Skin of body (tissue), 2 donors: ENCODE results near the gene DCX. TPM values are rescaled to one million over a fixed set of nuclear protein-coding genes. Genes with fewer than 3 reads are reported as not detected.
A peak's percentile ranks its signal among the peaks of the same experiment; 100 is the strongest.

Experiments used
- DNase-seq: peaks from one replicate; lab custom pipeline; 2025; lab: John Stamatoyannopoulos, UW
- total RNA-seq: library from RNA; depleted of rRNA; stranded (reverse); fragments of >200 nt; gene quantifications from one replicate; pipeline ENCODE4 v1.2.3, GENCODE V29; 2014

The DCX gene
- 2.4 TPM for total RNA-seq

DNA sequence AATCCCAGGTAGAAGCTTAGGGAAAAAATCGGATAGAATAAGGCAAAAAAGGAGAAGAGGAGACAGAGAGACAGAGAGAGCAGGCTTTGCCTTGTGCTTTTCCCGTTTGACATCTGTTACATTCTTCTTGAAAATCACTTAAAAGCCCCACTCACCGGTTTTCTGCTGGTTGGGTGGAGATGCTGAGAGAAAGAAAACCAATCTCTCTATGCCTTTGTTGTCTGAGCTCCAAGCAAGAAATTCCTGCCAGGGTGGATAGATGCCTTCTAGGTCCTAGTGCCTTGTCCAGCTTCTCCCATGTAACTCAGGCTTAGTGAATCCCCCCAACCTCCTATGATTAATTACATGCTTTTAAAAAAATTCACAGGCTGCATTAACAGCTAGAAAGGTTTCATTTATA lies at the start of gene DCX:
TSS of gene DCX (minus strand) at position 210 of the 400 bp plus-strand sequence. CDS start 1,794 bp downstream, outside the sequence.
- no peak for DNase-seq

DNA sequence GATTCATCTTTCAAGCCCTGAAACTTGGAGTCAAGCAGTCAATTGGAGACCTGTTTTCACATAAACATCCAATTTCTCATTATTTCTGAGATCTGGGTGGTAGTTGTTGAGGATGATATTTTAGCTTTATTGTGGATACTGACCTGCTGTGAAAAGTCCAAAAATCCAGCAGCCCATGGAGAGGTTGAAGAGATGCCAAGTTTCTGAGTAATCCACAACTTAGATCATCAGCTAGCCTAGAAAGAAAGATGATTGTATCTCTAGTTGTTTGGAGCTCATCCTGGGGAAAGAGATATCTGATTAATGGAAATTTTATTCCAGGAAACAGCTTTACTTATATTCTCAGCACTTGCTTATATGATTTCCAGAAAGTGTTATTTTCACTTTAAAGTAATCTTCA lies 48.6 kb upstream of the DCX start:
- no peak for DNase-seq

DNA sequence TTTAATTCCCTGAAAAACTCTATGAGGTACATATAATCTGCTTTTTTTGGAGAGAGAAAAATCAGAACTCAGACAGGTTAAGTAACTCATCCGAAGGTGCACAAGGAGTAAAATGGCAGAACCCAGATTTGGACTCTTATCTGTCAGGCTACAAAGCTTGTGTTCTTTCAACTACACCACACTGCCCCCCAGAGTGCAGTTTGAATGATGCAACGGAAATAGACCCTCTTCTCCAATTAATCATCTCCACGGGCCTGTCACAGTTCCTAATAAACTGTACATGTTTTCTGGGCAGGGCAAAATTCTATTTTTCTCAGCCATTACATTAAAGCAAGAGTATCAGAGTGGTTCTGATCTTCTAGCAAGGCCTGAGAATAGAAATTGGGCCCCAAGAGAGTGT lies 35.3 kb upstream of the DCX start:
- no peak for DNase-seq

DNA sequence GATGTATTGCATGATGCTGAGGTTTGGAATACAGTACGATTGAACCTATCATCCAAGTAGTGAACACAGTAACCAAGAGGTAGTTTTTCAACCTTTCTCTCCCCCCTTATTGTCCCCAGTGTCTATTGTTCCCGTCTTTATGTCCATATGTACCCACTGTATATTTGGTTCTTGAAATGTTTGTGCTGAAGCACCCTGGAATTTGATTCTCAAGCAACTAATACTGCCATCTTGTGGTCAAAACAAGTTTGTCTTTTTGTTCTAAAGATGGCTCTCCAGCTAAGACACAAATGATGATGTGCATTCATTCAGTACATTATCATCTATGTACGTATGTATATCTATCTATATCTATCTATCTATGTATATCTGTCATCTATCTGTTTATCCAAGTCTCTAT lies 33.5 kb upstream of the DCX start:
- peak; percentile 12 for DNase-seq

DNA sequence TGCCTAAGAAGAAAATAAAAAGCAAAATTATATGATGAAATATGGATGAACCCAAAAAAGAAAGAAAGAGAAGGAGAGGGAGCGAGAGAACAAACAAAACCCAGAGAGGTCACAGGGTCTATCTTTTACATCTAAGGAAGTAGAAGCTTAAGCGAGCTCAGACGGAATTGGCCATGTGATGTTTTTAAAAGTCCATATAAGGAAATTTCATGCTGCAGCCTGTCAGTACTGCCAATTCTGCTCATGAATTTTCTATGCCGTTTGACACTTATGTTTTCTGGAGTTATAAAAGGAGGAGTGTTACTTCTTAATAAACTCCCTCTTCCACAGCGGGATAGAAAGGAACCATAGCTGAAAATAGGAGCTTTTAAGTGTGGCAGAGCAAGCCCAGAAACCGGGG lies 32.9 kb upstream of the DCX start:
- DNase-seq, result no peak

DNA sequence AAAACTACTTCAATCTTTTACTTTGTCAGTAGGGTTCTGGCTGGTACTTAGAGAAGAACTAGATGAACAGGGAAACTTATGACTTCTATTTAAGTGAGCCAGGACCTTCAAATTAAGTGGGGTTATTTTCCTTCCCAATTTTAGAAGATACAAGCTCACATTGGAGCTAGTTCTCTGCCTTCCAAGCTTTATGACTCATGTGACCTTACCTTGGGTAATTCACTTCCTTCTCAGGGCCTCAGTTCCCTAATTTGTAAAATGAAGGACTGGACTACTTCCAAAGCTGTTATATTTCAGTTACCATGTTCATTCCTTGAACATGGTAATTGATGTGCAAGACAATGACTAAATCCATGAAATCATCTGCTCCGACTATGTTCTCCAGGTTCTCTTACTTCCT lies 32.0 kb upstream of the DCX start:
- no peak for DNase-seq

DNA sequence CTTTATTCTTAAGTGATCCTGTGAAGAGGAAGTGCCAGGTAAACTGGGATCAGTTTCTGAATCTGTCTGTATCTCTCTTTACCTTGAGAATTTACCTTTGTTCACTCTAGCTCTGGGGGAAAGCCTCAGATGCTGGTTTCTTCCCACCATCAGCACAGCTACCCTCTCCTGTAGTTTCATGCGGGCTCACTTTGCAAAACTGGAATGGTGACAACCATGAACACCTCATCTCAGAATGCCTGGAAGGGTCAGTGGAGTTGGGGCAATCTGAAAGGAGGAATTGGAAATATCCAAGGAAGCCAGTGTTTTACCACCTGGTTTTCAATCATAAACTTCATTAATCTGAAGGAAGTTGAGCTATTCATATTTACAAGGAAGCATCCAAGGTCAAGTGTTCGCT lies 30.8 kb upstream of the DCX start:
- DNase-seq, result no peak

DNA sequence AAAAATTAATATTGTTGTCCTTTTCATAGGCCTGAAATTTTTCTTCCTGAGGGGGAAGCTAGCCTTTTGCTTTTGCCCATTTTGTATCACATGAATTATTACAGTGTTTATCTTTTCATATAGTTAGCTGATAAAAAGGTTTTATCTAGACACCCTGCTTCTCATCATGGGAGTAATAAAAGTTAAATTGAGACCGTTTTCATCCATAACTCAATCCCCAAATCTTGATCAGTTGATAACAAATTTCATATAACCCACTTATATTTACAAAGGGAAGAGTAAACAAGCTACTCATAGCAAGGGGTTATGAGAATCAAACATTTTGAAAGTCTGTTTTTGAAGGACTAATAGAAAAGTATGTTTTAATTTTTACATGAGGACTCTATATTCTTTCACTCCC lies 23.5 kb upstream of the DCX start:
- no peak for DNase-seq

DNA sequence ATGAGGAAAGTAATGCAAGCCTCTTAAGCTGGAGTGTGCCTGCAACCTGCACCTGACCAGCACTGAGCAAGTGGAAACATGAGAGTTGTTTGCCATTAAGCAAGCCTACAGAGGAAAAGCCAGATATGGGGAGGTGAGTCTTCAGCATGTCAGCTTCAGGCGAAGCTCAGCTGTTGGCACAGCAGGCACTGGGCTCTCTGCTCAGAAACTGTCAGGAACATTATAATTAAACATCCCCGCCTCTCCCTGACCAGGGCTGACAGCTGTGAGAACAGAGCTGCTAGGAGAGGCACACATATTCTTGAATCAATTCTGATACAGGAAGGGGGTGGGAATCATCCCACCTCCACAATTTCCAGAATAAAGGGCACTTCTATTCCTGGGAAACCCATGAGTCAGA lies 19.0 kb upstream of the DCX start:
- no peak for DNase-seq

DNA sequence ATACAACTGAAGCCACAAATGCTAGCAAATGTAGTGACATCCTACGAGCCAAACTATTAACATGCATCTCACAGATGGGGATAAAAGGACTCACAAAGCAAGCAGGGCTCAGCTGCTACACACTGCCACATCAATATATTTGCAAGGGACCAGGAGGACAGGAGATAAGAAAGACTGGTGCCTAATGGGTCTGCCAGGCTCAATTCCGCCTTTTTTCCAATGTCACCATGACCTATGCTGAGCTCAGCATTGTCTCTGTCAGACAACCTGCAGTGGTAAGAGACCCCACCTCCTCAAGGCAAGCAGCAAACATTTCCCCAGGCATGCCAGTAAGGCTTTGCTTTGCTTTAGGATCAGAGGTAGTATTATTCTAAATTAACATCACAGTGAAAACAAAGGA lies 435 bp downstream of the DCX start:
- no peak for DNase-seq

DNA sequence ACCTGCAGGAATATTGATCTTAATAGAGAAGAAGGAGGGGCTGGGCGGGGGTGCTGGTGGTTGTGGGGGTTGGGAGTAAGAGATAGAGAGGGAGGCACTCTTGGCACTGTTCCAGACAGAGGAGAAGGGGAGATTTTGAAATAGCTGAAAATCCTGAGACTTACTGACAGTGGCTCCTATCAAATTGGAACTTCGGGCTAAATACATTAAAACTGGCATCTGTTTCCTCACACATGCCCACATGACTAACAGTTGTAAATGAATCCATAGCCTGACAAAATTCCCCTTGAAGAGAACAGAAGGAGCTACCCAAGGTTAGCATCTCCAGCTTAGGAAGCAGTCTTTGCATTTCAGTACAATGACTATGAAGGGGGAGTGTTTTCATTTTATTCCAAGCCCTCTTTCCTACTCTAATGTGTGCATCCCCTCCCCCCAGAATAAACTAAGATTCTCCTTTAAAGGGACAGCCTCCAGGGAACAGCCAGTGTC lies 1.4 kb downstream of the DCX start:
- DNase-seq, result no peak

DNA sequence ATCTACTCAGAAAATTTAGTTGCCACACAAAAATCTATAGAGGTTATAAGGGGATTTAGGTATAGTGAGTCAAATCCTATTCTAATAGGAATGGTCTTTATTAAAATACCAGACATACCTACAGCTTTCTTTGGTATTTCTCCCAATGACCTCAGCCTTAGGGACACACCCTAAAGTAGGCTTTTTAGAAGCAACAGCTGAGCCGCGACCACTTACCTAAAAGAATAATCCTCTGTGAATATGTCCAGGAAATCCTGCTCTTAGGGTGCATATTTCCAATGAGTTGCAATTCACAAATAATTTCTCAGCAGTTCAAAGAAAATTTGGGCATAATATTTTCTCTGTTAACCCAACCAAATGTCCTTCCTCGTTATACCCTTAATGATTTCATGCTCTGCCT lies 2.7 kb downstream of the DCX start:
- no peak for DNase-seq

DNA sequence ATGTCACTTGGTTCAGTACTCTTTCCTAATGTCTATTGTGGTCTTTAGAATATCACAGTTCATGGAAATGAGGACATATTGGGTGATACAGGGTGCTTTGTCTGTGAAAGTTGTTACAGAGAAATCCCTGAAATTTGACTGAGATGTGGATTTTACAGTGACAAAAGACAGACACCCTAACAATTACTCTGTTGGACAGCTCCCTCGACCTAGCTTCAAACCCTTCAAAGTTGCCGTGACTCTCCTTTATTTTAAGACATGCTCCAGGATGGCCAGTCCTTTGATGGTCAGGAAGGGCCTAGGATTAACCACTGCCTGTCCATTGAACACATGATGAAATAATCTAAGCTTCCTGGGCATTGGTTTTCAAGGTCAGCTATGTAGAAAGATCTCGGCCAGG lies 4.0 kb downstream of the DCX start:
- DNase-seq, result no peak

DNA sequence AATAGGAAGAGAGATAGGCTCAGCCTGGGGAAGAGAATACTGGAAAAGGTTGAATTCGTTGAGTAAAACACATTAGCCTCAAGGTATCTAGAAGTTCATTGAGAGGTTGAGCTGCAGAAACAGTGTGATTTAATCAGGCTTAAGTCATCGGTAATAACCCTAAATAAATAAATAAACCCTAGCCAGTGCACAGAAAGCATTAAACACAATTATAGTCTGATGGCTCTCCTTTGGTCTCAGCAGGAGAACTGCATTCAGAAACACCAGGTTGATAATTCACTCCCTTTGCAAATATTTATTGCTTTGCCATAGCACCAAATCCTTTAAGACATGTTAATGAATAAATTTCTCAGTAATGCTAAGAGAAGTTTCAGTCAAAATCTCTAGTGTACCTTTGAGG lies 9.6 kb downstream of the DCX start:
- DNase-seq, result no peak

DNA sequence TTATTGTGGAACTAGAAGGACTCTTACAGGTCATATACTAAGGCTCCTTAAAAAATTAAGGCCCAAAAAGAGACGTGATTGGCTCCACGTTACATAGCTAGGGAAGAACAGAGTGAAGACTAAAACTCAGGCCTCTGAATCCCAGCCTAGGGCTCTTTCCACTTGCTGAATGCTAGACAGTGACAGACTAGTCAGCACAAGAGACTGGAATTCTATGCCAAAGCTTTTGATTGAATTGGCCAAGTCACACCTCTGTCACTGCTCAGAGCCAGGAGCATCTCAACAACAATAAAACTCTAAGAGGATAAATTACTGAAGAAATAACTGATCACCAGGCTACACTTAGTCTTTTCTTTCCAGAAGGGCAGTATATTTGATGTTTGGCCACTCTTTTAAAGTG lies 16.8 kb downstream of the DCX start:
- DNase-seq, result no peak

DNA sequence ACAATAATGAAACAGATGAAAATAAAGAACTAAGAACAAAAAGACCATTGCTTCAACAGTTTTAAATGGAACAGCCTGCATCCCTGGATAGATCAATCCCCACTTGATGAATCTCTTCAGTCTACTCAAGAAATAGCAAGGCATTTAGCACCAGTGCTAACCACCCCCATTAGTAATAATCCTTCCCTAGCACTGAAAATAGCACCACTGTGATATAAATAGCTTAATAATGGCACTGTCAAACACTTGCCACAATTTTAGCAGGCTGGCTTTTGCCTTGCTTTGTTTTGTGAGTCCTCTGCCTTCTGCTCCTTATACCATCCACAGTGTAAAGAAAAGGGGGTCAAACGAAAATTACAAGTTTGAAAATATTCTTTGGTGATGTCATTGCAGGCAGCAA lies 17.4 kb downstream of the DCX start:
- DNase-seq, result no peak

DNA sequence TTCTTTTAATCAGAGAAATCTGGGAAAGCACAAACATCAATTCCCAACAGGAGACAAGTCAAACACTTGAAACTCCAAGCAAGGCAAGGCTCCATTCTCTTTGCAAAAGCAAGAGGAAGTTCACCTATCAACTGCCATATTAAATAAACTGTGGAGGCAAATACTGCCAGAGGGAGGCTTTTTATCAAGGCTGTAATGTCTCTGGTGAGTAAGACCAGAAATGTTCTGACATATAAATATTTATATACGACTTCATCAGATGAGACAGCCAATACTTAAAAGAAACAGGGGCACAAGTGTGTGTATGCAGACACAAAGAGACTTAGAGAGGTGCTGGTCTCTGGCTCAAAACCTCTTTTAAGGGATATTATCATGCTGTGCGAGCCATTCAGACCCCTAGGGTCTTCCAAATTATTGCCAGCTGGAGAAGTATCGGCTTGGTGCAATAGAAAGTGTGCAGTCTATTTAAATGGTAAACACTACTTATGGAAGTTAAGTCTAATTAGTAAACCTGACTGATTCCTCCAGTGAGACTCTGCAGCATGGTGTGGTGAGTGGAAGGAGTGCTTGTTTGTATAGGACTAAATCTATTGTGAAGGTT lies 24.4 kb downstream of the DCX start:
- DNase-seq, result no peak

DNA sequence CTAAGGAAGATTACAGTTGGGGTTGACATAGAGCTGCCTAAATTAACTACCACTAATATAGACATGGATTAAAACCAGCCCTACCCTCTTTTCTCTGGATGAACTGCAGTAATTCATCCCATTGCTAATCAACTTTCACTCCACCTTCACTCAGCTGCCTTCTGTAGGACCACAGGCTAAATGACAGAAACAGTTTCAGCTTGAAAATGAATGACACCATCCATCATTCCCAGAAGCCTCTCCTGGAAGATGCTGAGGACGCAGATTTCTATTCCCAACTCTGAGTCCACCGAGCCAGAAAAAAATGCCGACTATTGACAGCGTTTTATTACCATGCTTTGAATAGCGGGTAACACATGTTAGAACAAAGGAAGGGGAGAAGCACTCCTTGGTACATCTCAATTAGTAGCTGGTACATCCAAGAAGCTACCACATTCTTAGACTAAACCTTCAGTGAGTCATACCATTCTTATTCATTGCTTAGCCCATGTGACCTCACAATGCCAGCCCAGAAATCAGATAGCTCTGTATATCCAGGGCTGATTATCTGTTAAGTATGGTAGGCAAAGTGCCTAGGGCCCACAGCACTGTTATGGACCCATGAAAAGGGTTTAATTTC lies 25.3 kb downstream of the DCX start:
- DNase-seq, result no peak

DNA sequence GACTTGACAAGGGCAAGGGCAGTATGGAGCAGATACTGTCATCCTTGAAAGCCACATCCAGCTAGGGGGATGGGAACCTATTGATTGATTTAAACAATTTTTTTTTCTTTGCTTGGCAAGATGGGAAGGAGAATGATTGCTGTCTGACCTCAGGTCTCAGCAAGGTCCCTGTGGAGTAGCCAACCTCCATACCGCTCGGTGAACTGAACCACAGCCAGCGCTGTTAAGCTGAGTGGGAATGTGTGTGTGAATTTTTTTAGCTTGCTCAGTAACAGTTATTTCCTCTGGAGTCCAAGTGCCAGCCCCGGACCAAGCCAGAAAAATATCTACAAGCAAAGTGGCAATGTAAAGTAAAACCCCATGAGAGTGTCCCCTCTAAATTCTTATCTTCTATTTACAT lies 25.9 kb downstream of the DCX start:
- no peak for DNase-seq

DNA sequence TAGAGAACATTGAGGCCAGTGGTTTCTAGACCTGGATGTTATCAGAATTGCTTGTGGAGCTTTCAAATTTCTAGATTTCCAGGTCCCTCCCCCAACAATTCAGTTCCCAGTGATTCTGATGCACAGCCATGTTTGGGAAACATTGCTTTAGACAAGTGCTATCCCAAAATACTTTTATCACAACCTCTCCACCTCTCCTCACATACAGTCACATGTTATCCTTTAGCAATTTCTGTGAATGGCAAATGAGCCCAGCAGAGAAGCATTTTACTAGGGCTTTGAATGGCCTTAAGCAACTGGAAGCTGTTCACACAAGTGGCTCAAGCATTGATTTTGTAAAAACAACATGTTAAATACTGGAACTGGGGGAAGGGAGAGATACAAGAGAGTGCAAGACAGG lies 29.7 kb downstream of the DCX start:
- no peak for DNase-seq

DNA sequence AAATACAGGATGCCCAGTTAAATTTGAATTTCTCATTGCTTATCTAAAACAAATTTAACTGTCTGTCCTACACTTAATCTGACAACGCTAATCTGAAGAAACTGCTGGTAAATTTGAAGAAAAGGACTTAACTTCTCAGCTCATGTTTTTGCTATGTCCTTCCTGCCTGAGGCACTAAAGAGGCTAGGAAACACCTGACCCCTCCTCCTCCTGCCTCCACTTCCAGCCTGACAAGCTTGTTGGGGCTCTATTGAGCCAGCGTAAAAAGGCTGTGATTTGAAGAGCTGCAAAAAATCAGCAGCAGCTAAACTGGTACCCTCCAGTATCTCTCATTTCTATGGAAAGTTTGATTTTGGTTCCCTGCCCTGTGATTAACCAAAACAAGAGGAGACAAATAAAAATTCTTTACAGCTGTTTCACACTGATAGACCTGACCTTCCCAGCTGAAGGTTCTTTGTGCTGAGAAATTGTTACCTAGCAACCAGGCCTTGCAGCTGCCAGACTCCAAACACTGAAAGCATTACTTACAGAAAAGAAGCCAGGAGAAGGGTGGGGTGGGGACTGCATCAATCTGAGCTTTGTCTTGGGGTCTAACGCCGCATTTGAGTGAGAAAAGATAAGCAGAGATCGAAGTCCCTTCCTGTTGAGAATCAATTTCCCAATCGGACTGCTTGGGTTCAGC lies 35.0 kb downstream of the DCX start:
- no peak for DNase-seq

DNA sequence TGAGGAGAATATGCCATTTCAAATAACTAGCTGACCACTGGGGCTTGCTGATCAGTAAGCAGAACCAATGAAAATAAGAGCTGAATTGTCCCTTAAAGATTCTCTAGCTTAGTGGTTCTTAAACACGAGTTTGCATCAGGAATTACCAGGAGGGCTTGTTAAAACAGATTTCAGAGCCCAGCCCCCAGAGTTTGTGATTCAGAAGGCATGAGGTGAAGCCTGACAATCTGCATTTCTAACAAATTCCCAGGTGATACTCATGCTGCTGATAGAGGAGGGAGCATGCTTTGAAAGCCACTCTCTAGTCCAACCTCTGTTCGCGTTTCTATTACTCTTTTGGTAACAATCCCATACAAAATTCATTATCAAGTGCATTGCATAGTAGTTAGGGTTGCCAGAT lies 35.5 kb downstream of the DCX start:
- no peak for DNase-seq

DNA sequence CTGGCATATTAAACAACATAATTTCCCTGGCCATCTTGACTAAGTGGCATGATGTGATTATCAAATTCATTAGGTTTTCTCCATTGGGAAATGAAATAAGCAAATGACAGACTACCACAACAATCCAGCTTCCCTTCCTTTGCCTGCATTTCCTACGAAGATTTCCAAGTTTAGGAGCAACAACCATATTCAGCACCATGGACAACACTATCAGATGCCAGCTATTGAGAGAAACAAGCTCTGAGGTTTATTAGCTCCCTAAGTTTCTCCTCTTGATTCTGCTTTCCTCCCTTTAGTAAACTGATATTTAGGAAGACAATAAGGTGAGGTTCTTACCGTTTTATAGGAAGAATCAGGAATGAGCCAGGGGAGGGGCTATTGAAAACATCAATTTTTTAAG lies 36.2 kb downstream of the DCX start:
- DNase-seq, result no peak
